Measurements from ENCODE around the gene MRI1. TPM values are rescaled to one million over a fixed set of nuclear protein-coding genes. Genes with fewer than 3 reads are reported as not detected.
A peak's percentile ranks its signal among the peaks of the same experiment; 100 is the strongest.

MRI1 gene
- total and polyA plus RNA-seq, 10 of the 15 experiments (the other 5 are each of a cell fraction or from before 2014, with no cell fraction given) = 5.4 to 50.3 (median 28.3) TPM

DNA sequence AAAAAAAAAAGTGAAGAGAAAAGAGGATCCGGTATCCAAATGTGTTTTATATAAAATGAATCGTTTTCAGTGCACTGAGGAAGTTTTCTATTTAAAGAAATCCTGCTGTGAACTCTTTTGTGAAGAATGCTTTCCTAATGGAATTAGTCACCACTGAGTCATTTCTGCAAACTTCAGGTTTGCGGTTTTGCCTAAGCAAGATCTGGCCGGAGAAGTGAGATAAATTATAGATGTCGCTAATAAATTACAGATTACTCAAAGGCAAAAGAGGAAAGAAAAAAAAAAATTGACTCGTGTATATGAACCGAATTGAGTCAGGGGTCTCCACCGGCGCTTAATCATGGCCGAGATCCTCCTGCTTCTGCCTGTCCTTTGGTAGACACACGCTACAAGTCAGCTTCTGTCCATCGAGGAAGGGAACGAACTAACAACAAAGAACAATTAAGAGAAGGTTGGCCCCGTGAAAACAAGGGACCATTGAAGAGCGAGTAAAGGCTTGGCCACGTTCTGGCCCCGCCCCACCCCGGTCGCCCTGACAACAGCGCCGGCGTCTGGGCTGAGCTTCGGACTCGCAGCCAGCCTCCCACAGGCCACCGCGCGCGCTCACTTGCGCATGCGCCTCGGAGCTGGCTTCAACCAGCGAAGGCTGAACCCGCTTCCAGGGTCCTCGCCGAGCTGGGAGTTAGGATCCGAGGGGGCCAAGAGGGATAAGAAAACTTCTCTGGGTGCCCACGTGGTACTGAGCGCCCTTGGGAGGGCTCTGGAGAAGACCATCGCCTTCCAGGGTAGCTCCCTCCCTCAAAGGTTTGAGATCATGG lies 33.0 kb upstream of the MRI1 start (continued):
- TF ChIP-seq, protein P1, sequence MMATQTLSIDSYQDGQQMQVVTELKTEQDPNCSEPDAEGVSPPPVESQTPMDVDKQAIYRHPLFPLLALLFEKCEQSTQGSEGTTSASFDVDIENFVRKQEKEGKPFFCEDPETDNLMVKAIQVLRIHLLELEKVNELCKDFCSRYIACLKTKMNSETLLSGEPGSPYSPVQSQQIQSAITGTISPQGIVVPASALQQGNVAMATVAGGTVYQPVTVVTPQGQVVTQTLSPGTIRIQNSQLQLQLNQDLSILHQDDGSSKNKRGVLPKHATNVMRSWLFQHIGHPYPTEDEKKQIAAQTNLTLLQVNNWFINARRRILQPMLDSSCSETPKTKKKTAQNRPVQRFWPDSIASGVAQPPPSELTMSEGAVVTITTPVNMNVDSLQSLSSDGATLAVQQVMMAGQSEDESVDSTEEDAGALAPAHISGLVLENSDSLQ (IDR thresholded peaks at IDR 0.05) = peak; percentile 37; the same call in 1 of the 2 replicates
- TF ChIP-seq, protein P2, sequence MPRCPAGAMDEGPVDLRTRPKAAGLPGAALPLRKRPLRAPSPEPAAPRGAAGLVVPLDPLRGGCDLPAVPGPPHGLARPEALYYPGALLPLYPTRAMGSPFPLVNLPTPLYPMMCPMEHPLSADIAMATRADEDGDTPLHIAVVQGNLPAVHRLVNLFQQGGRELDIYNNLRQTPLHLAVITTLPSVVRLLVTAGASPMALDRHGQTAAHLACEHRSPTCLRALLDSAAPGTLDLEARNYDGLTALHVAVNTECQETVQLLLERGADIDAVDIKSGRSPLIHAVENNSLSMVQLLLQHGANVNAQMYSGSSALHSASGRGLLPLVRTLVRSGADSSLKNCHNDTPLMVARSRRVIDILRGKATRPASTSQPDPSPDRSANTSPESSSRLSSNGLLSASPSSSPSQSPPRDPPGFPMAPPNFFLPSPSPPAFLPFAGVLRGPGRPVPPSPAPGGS (IDR thresholded peaks at IDR 0.05; ENCODE audit: borderline replicate concordance, insufficient read depth, low read depth, low read length, poor library complexity, severe bottlenecking) = peak; percentile 44
- TF ChIP-seq ZNF207 (IDR thresholded peaks at IDR 0.05; ENCODE audit: borderline replicate concordance) (no peak), ZBTB11 (CRISPR knock-in tag; IDR thresholded peaks at IDR 0.05) (no peak), CBFB (IDR thresholded peaks at IDR 0.05; ENCODE audit: low read depth) (peak; percentile 84), FOXK2 (IDR thresholded peaks at IDR 0.05) (peak; percentile 62), PML (IDR thresholded peaks at IDR 0.05; ENCODE audit: low read length) (peak; percentile 77; the same call in 1 of the 2 replicates), ZZZ3 (IDR thresholded peaks at IDR 0.05; ENCODE audit: control insufficient read depth, insufficient read length, low read depth) (no peak), RAD21 (IDR thresholded peaks at IDR 0.05; ENCODE audit: insufficient read depth, low read depth, low read length) (no peak), PRDM15 (CRISPR knock-in tag; IDR thresholded peaks at IDR 0.05) (no peak), NFXL1 (IDR thresholded peaks at IDR 0.05; ENCODE audit: borderline replicate concordance) (no peak), CEBPB (IDR thresholded peaks at IDR 0.05; ENCODE audit: borderline replicate concordance in 1 of 2, low read depth in 2 of 2, low read length in 2 of 2) (0 out of 4 replicates have a peak, but pooled peaks of 1 of the 2 experiments have one; percentile 47), CBX3 (IDR thresholded peaks at IDR 0.05; ENCODE audit: borderline replicate concordance, low read depth) (no peak), SUZ12 (IDR thresholded peaks at IDR 0.05; ENCODE audit: unreplicated experiment) (no peak)
- TF ChIP-seq, protein P3, sequence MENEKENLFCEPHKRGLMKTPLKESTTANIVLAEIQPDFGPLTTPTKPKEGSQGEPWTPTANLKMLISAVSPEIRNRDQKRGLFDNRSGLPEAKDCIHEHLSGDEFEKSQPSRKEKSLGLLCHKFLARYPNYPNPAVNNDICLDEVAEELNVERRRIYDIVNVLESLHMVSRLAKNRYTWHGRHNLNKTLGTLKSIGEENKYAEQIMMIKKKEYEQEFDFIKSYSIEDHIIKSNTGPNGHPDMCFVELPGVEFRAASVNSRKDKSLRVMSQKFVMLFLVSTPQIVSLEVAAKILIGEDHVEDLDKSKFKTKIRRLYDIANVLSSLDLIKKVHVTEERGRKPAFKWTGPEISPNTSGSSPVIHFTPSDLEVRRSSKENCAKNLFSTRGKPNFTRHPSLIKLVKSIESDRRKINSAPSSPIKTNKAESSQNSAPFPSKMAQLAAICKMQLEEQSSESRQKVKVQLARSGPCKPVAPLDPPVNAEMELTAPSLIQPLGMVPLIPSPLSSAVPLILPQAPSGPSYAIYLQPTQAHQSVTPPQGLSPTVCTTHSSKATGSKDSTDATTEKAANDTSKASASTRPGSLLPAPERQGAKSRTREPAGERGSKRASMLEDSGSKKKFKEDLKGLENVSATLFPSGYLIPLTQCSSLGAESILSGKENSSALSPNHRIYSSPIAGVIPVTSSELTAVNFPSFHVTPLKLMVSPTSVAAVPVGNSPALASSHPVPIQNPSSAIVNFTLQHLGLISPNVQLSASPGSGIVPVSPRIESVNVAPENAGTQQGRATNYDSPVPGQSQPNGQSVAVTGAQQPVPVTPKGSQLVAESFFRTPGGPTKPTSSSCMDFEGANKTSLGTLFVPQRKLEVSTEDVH (IDR thresholded peaks at IDR 0.05; ENCODE audit: low read depth, partially characterized antibody) = peak; percentile 25
